Duodenal mucosa (tissue), 2 donors: Measurements from ENCODE around the gene OTOF.

Experiments
- H3K27ac ChIP-seq: one replicate; pipeline ENCODE4 v1.7.0; 2013; ENCODE audit warnings: low read depth, low read length
- H3K27me3 ChIP-seq, 2 donors: one replicate each; pipeline ENCODE4 v1.7.0; 2013; ENCODE audit warnings: low read length in 2 of 2, control low read depth in 1 of 2; ENCODE audit not compliant: insufficient read depth in 2 of 2, control insufficient read depth in 1 of 2
- H3K36me3 ChIP-seq, 2 donors: one replicate each; pipeline ENCODE4 v1.7.0; 2013; ENCODE audit warnings: low read length in 2 of 2, control low read depth in 1 of 2; ENCODE audit not compliant: insufficient read depth in 2 of 2, control insufficient read depth in 1 of 2
- H3K4me1 ChIP-seq, 2 donors: one replicate each; pipeline ENCODE4 v1.7.0; 2013; ENCODE audit warnings: low read length in 2 of 2, control low read depth in 1 of 2; ENCODE audit not compliant: insufficient read depth in 2 of 2, control insufficient read depth in 1 of 2
- H3K4me3 ChIP-seq, 2 donors: one replicate each; pipeline ENCODE4 v1.7.0; 2013; ENCODE audit warnings: low read length in 2 of 2, low read depth in 1 of 2
- H3K9ac ChIP-seq, 2 donors: one replicate each; pipeline ENCODE4 v1.7.0; 2013; ENCODE audit warnings: low read length in 2 of 2, low read depth in 1 of 2
- H3K9me3 ChIP-seq, 2 donors: one replicate each; pipeline ENCODE4 v1.7.0; 2013; ENCODE audit warnings: low read length in 2 of 2, control low read depth in 1 of 2; ENCODE audit not compliant: control insufficient read depth in 1 of 2

The OTOF gene

DNA sequence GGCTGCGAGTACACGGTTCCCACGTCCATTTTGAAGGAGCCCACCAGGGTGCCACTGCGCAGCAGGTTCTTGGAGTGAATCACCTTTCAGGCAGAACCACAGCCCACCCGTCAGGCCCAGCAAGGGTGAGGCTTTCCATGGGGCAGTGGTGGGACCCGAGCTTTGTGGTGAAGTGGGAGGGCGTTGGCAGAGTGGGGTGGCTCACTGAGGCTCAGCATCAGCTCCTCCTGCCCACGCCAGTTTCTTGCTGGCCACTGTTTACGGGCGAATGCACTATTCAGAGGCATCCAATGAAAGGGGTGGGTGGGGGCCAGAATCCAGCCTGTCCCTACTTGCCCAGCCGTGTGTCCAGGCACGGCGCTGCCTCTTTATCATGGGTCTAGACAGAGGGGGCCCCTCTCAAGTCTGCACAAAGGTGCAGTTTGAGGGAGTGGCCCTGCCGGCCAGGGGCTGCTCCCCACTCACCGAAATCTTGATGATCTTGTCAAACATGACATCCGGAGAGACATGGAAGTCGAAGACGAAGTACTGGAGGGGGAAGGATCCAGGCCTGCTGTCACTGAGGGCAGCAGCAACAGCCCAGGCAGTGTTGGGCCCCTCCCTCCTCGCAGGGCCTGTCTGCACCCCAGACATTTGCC lies 11.4 kb upstream of the OTOF start:
- Histone ChIP-seq H3K4me1 (peaks cover under 1 to 10% of the 10 kb centered on the region in 2 donors), H3K9me3 (no peaks in the 10 kb centered on the region), H3K9ac (no peak overlapping the region), H3K4me3 (no peak overlapping the region), H3K27me3 (no peaks in the 10 kb centered on the region), H3K36me3 (no peaks in the 10 kb centered on the region), H3K27ac (no peak overlapping the region)

DNA sequence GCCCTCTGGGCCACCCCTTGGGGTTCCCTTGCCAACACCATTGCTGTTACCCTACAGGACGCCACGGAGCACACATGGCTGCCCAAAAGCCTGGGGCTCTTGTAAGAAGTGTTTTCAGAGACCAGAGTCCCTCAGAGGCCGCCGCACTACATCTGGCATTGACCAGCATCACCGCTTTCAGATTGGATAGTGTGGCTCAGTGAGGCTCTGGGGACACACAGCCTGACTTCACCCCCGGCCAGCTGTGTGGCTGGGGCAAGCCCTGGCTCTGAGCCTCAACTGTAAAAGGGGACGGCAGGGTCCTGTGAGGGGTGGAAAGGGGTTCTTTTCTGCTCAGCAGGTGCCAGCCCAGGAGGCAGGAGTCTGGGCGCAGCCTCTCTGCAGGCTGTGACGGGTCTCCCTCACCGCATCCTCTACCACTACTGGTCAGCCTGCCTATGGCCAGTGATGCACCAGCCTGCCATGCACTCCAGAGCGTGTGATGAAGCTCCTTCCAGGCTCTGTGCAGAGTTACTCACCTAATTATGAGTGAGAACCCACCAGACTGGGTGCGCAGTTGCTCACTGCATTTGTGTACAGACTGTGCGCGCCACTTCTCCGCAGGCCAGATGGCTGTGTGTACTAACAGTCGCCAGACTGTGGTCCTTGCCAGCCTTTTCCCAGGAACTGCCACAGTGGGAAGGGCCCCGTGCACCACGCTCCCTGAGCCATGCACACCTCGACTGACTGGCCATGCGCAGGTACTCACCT lies 10.7 kb upstream of the OTOF start:
- H3K9me3 ChIP-seq: no peaks in the 10 kb centered on the region
- no peak overlapping the region for H3K4me3 ChIP-seq
- H3K27me3 ChIP-seq: no peaks in the 10 kb centered on the region
- H3K27ac ChIP-seq: no peak overlapping the region
- no peaks in the 10 kb centered on the region for H3K36me3 ChIP-seq
- peaks cover 3 to 15% of the 10 kb centered on the region in 2 donors for H3K4me1 ChIP-seq
- no peak overlapping the region for H3K9ac ChIP-seq

DNA sequence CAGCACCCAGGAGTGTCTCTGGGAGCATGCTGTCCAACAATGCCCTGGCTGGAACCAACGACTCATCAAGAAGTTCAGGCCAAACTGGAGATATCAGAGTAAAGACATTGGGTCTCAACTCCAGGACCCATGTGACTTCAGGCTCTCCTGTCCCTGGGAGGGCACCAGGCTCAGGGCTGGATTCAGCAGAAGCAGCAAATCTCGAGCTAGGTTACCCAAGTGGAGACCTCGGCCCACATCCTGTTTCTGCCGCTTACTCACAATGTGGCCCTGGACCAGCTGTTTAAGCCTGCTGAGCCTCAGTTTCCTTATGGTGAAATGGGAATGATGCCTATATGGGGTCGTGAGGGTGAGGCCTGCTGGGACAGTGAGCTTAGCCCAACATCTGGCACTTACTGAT lies 9.3 kb upstream of the OTOF start:
- Histone ChIP-seq H3K36me3 (no peaks in the 10 kb centered on the region), H3K4me1 (peaks cover 8 to 15% of the 10 kb centered on the region in 2 donors), H3K4me3 (no peak overlapping the region), H3K27me3 (no peaks in the 10 kb centered on the region), H3K9ac (no peak overlapping the region), H3K9me3 (no peaks in the 10 kb centered on the region), H3K27ac (no peak overlapping the region)

DNA sequence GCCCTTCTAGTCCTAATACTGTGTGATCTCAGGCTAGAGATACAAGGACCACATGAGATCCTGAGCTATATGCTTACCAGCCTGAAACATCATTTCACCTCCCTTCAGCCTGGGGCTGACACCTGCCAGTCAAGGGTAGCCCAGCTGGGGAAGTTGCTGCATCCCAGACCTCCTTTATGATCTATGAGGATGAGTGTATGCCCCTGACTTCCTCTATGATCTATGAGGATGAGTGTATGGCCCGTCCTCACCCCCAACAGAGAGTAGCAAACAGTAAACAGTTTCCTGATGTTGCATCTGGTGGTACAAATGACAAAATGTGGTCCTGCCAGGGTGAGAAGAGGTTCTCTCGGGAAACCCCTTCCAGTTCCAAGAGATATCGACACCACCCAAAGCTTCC lies 8.9 kb upstream of the OTOF start:
- Histone ChIP-seq H3K9ac (no peak overlapping the region), H3K4me1 (peaks cover 11 to 14% of the 10 kb centered on the region in 2 donors), H3K4me3 (no peak overlapping the region), H3K9me3 (no peaks in the 10 kb centered on the region), H3K36me3 (no peaks in the 10 kb centered on the region), H3K27ac (no peak overlapping the region), H3K27me3 (no peaks in the 10 kb centered on the region)

DNA sequence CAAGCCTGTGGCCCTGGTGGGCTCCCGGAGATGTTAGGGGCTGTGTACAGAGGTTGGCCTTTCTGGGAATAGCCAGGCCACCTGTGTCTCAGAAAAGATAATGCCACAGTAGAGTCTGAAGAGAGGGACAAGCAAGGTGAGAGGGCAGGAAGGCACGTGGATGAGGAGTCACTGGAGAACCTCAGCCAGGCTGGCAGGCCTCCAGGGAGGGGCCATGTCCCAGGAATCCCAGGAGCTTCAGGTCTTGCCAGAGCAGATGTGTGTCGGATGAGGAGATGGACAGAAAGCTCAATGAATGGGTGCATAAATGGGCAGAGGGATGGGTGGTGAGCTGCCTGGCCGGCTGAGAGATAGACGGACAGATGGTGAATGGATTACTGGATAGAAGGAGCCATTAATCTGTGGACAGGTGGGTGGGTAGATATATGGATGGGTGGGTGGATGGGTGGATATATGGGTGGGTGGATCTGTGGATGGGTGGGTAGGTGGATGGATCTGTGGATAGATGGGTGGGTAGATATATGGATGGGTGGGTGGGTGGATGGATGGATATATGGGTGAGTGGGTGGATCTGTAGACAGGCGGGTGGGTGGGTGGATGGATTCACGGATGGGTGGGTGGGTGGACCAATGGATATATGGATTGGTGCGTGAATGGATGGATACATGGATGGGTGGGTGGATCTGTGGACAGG lies 7.9 kb upstream of the OTOF start:
- H3K9me3 ChIP-seq: no peaks in the 10 kb centered on the region
- no peaks in the 10 kb centered on the region for H3K27me3 ChIP-seq
- no peak overlapping the region for H3K27ac ChIP-seq
- no peaks in the 10 kb centered on the region for H3K36me3 ChIP-seq
- no peak overlapping the region for H3K4me3 ChIP-seq
- peaks cover 15 to 20% of the 10 kb centered on the region in 2 donors for H3K4me1 ChIP-seq
- no peak overlapping the region for H3K9ac ChIP-seq

DNA sequence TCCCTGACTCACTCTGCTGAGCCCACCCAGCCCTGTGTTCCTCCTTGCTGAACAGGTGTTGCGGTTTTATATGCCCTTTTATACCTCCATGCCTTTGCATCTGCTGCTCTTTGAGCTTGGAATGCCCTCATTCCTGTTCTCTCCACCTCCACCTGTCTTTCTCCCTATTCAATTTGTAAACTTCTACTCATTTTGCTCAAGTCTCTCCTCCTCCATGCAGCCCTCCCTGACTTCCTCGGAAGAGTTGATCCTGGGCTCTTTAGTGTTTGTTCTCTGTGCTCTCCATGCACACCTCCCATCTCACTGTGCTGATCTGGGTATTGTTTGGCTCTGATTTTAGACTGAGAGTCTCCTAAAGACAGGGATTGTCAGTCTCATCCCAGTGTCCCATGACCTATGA lies 7.2 kb upstream of the OTOF start:
- Histone ChIP-seq H3K36me3 (no peaks in the 10 kb centered on the region), H3K27me3 (no peaks in the 10 kb centered on the region), H3K27ac (no peak overlapping the region), H3K4me1 (peaks cover 18 to 22% of the 10 kb centered on the region in 2 donors), H3K9ac (no peak overlapping the region), H3K9me3 (no peaks in the 10 kb centered on the region), H3K4me3 (no peak overlapping the region)

DNA sequence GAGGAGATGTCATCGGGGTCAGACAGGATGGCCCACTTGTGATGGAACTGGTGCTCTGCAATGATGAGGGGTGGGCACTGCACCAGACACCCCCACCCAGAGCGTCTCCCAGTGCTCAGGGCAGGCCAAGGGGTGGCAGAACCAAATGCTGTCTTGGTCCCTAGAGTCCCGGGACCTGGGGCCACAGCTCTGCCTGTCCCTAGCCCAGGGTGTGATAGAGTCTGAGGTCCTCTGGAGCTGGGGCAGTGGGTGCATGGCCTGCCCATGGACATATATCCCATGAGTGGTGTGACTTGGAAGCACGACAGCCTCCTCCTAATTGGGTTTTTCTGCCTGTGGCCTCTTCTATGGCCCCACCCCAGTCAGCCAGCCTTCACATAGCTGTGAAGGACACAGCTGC lies 6.7 kb upstream of the OTOF start:
- H3K27me3 ChIP-seq: no peaks in the 10 kb centered on the region
- peaks cover 18 to 27% of the 10 kb centered on the region in 2 donors for H3K4me1 ChIP-seq
- H3K4me3 ChIP-seq: no peak overlapping the region
- H3K9me3 ChIP-seq: no peaks in the 10 kb centered on the region
- H3K27ac ChIP-seq: no peak overlapping the region
- H3K36me3 ChIP-seq: no peaks in the 10 kb centered on the region
- H3K9ac ChIP-seq: no peak overlapping the region

DNA sequence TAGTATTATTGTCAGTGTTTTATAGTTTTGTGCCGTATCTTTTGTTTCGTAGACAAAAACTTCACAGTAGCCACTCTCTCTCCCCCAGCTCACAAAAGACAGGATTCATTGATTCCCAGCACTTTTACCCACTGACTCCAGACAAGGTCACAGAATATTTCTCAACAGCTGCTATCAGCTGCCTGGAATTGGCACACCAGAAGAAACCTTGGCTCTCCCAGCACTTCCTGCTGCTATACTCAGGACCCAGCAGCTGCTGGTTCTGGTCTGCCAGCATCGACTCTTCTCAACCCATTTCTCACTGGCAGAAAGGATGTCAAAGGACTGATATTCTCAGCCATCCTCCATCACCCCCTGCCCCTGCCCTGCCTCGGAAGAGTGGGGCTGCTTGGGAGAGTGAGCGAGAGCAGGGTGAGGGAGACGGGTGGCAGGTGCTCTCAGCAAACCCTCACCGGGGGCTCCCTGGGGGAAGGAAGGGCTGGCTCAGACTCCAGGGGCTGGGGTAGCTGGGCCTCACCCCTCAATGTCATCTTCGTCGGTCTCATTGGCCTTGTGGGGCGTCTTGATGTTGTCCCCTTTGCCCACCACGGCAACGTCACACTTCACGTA lies 6.1 kb upstream of the OTOF start:
- Histone ChIP-seq H3K36me3 (no peaks in the 10 kb centered on the region), H3K27ac (no peak overlapping the region), H3K9ac (no peak overlapping the region), H3K27me3 (no peaks in the 10 kb centered on the region), H3K4me3 (no peak overlapping the region), H3K9me3 (no peaks in the 10 kb centered on the region), H3K4me1 (peaks cover 18 to 27% of the 10 kb centered on the region in 2 donors)

DNA sequence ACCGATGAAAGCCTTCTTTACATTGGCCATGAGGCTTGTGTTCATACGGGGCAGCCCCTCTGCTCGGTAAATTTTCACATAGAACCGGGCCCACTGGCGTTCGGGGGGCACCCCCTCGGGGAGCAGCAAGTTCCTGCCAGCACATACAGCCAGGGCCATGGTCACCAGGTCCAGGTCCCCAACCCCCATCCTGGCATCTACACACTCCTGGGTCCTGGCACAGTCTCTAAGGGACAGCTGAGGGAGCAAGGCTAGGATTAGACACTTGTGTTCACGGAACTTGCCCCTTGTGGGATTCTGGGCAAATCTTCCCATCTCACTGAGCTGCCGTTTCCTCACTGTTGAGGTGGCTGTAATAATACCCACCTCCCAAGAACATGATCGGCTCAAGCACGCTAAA lies 5.6 kb upstream of the OTOF start:
- H3K4me3 ChIP-seq: no peak overlapping the region
- H3K9ac ChIP-seq: no peak overlapping the region
- H3K36me3 ChIP-seq: no peaks in the 10 kb centered on the region
- peaks cover 18 to 27% of the 10 kb centered on the region in 2 donors for H3K4me1 ChIP-seq
- H3K27ac ChIP-seq: no peak overlapping the region
- no peaks in the 10 kb centered on the region for H3K9me3 ChIP-seq
- no peaks in the 10 kb centered on the region for H3K27me3 ChIP-seq

DNA sequence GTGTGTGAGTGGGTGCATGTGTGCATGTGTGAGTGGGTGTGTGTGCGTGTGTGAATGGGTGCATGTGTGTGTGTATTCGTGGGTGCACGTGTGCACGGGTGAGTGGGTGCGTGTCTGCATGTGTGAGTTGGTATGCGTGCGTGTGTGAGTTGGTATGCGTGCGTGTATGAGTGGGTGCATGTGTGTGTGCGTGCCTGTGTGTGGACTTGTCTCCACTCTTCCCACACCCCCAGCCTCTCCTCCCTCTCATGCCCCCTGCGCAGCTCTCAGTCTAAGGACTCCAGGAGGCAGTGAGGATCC lies 5.1 kb upstream of the OTOF start:
- Histone ChIP-seq H3K4me3 (no peak overlapping the region), H3K9ac (no peak overlapping the region), H3K9me3 (no peaks in the 10 kb centered on the region), H3K36me3 (no peaks in the 10 kb centered on the region), H3K27ac (no peak overlapping the region), H3K4me1 (peaks cover 18 to 27% of the 10 kb centered on the region in 2 donors), H3K27me3 (no peaks in the 10 kb centered on the region)
